ENCODE results near the gene OXER1.

GRCh38 chr2:42723465-42723864 lies 40.5 kb downstream of the OXER1 start:
- TF ChIP-seq, protein P1, sequence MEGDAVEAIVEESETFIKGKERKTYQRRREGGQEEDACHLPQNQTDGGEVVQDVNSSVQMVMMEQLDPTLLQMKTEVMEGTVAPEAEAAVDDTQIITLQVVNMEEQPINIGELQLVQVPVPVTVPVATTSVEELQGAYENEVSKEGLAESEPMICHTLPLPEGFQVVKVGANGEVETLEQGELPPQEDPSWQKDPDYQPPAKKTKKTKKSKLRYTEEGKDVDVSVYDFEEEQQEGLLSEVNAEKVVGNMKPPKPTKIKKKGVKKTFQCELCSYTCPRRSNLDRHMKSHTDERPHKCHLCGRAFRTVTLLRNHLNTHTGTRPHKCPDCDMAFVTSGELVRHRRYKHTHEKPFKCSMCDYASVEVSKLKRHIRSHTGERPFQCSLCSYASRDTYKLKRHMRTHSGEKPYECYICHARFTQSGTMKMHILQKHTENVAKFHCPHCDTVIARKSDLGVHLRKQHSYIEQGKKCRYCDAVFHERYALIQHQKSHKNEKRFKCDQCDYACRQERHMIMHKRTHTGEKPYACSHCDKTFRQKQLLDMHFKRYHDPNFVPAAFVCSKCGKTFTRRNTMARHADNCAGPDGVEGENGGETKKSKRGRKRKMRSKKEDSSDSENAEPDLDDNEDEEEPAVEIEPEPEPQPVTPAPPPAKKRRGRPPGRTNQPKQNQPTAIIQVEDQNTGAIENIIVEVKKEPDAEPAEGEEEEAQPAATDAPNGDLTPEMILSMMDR (IDR thresholded peaks at IDR 0.05): no peak
- no peak for TF ChIP-seq POLR2A (IDR thresholded peaks at IDR 0.05)
